LNCaP clone FGC (cell line): ENCODE results near the gene USP34.
A peak's percentile ranks its signal among the peaks of the same experiment; 100 is the strongest.

ENCODE experiments used
- DNase-seq: peaks from one replicate; pipeline ENCODE4 v3.0.0-alpha.2; 2011; ENCODE audit warnings: low read depth
- H3K4me3 ChIP-seq: 2 replicates; pipeline ENCODE4 v1.5.1; 2011; ENCODE audit warnings: mild to moderate bottlenecking, low read depth, low read length, control low read depth
- TF ChIP-seq, protein P1 (sequence below): IDR thresholded peaks from 2 replicates; pipeline ENCODE4 v1.5.1; 2012; ENCODE audit warnings: mild to moderate bottlenecking; ENCODE audit not compliant: control insufficient read depth, insufficient read depth; ENCODE audit errors: extremely low read depth

The USP34 gene

DNA sequence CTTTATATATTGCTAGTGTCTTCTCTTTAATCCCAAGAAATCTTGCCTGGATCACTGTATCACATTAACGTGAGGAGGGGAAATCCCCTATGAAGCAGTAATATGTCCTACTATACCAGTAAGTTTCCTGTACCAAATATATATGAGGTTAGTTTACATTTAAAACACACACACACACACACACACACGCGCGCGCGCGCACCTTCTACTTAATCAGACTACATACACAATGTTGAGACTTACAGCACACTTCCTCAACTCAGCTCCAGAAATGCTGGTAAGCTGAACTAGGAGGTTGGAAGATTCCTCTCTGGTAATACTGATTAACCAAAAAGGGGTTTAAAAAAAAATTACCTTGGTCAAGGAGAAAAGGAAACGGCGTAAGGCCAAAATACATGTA, 49.3 kb downstream of the USP34 start:
- TF ChIP-seq, protein P1, sequence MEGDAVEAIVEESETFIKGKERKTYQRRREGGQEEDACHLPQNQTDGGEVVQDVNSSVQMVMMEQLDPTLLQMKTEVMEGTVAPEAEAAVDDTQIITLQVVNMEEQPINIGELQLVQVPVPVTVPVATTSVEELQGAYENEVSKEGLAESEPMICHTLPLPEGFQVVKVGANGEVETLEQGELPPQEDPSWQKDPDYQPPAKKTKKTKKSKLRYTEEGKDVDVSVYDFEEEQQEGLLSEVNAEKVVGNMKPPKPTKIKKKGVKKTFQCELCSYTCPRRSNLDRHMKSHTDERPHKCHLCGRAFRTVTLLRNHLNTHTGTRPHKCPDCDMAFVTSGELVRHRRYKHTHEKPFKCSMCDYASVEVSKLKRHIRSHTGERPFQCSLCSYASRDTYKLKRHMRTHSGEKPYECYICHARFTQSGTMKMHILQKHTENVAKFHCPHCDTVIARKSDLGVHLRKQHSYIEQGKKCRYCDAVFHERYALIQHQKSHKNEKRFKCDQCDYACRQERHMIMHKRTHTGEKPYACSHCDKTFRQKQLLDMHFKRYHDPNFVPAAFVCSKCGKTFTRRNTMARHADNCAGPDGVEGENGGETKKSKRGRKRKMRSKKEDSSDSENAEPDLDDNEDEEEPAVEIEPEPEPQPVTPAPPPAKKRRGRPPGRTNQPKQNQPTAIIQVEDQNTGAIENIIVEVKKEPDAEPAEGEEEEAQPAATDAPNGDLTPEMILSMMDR: no peak
- no peak for DNase-seq

DNA sequence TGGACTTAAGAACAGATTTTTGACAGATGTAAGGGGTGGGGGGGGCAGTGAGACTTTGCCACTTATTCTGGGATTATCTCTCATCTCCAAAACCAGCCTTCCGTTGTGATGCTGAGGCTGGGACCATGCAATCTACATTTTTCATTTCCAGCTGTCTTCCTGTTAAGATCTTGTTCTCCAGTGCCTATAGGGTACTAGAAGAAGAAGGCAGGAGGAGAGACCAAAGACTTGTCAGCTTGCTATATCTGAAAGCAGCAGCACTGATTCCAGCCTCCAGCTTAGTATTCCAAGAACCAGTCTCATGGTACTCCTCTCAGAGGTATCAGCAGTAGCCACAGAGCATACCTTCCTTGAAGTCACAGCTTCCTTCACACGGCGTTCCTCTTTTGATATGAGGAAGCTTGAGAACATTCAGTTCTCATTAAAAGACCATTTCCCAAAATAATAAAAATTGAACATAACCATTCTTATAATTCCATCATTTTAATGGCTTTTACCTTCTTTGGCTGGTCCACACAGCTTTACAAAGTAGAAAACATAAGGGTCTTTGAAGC, 49.8 kb downstream of the USP34 start:
- H3K4me3 ChIP-seq: no peak overlapping the region
- TF ChIP-seq, protein P1: no peak
- DNase-seq: no peak

More for the DNA sequence above, 49.3 kb downstream of the USP34 start:
- no peak overlapping the region for H3K4me3 ChIP-seq

DNA sequence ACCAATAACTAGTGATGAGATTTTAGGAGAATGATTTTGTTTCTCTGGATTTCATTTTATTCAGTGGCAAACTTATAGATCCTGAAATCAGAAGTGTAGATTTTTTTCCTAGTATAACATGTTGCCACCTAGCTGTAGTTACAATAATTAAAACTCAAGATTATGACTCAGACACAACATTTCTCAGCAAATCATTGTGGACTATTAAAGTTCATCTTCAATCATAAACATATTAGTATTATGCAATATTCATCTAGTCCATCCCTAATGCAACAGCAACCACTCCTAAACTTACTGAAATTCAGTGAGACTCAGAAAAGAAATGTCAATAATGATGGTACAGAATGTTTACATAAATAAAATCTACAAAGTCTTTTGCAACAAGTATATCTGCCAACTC, 51.3 kb downstream of the USP34 start:
- TF ChIP-seq, protein P1: no peak
- peak; percentile 50 for DNase-seq
- H3K4me3 ChIP-seq: no peak overlapping the region

DNA sequence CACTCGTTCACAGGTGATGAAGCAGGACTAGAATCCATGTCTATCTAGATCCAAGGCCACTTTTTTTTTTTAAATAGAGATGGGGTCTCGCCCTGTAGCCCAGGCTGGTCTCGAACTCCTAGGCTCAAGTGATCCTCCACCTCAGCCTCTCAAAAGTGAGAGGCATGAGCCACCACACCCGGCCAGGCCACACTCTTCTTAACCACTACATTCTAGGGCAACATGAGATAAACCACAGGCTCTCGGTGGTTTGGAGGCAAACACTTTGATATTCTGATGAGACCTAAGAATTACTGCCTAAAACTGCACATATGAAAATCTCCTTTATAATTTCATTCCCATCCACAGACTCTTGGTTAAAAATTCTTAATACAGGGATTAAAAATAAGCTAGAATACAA, 51.8 kb downstream of the USP34 start:
- TF ChIP-seq, protein P1: no peak
- DNase-seq: no peak
- H3K4me3 ChIP-seq: no peak overlapping the region

DNA sequence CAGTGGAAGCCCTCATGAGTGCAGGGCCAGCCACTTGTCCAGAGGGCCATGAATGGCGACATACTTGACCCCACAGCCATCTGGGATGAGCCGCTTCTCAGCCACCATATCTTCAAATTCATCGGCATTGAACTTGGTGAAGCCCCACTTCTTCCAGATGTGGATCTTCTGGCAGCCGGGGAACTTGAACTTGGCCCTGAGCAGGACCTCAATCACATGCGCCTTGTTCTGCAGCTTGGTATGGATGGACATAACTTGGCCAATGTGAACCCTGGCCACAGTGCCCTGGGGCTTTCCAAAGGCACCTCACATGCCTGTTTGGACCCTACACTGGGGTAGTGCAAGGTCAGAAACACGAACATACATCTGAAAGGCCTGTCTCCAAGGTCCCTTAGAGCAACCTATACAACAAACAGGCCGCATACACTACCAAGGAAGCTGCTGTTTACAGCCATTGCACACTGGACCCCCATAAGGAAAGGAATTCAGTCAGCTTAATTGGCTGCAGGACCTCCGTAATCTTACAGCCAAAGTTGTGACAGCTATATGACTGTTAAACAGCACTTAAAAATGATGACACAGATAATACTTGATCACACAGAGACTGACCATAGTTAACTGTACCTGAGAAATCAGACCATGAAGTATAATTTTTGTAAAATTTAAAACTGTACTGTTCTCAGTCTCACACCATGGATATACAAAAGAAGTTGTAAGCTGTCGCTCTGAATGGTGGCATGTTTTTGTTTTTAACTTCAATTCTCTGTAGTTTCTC, 53.8 kb downstream of the USP34 start:
- no peak overlapping the region for H3K4me3 ChIP-seq
- TF ChIP-seq, protein P1: no peak
- DNase-seq: no peak

DNA sequence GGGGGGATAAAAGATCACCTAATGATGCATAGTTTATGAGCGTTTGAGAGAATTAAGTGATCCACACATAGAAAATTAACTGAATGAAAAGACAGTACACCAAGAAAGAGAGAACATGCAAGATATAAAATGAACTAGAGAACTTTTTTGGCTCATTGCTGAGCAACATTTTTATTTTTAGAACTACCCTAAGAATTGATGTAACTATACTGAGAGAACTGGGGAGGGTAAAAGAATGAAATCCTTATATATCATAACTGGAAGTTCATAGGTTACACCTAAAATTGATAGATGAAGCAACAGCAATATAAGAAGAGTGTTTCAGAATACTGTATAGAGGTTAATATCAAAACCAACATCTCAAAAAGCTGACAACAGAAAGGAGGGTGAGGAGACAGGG, 55.6 kb downstream of the USP34 start:
- no peak for DNase-seq
- H3K4me3 ChIP-seq: no peak overlapping the region
- TF ChIP-seq, protein P1: no peak
